Measurements from ENCODE around the gene SPEF1.

GRCh38 chr20:3786126-3786484 is 4.9 kb upstream of the SPEF1 start:
- TF ChIP-seq ZNF384 (IDR thresholded peaks at IDR 0.05) (no peak), ARNT (IDR thresholded peaks at IDR 0.05) (no peak), TARDBP (IDR thresholded peaks at IDR 0.05) (no peak), BHLHE40 (IDR thresholded peaks at IDR 0.05; ENCODE audit: borderline replicate concordance) (no peak), SUZ12 (IDR thresholded peaks at IDR 0.05) (no peak), FOXM1 (IDR thresholded peaks at IDR 0.05; ENCODE audit: borderline replicate concordance) (no peak)
